GM19438 (cell line): ENCODE results near the gene LUC7L3.
"Not testable (repeated sequence)": the region's sequence is repeated elsewhere in the genome, so short reads cannot be mapped to it uniquely, and the experiment has no call there.

ENCODE experiments used
- ATAC-seq: cut with Tn5 transposase; IDR thresholded peaks from one replicate; pipeline ENCODE4 v1.9.1; 2021; ENCODE audit warnings: low read depth; ENCODE audit not compliant: unreplicated experiment

Gene LUC7L3

DNA sequence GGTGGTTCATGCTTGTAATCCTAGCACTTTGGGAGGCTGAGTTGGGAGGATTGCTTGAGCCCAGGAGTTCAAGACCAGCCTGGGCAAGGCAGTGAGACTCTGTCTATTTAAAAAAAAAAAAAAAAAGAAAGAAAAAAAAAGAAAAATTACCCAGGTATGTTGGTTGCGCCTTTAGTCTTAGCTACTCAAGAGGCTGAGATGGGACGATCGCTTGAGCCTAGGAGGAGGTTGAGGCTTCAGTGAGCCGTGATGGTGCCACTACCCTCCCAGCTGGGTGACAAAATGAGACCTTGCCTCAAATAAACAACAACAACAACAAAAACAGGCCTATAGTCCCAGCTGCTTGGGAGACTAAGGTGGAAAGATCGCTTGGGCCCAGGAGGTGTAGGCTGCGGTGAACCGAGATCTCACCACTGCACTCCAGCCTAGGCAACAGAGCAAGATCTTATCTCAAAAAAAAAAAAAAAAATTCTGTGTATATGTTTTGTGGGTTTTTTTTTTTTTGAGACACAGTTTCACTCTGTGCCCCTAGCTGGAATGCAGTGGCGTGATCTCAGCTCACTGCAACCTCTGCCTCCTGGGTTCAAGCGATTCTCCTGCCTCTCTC, 60.4 kb downstream of the LUC7L3 start:
- no peak for ATAC-seq

DNA sequence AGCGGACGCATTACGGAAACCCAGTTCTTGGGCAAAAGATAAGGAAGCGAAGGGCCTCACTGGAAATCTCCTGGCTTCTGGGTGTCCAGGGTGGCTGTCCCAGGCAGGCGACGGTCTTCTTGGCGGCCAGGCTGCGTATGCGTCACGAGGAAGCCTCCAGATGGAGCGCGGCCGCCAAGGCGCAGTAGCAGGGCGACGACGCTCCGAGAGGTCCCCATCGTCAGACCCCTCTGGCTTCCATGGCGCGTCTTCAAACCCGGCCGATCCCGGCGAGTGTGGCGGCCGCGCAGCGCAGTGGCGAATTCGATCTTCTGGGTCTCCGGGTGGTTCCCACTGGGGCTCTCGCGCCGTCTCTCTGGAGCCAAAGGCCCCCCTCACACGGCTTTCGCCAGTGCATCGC, 61.8 kb downstream of the LUC7L3 start:
- ATAC-seq = no peak

DNA sequence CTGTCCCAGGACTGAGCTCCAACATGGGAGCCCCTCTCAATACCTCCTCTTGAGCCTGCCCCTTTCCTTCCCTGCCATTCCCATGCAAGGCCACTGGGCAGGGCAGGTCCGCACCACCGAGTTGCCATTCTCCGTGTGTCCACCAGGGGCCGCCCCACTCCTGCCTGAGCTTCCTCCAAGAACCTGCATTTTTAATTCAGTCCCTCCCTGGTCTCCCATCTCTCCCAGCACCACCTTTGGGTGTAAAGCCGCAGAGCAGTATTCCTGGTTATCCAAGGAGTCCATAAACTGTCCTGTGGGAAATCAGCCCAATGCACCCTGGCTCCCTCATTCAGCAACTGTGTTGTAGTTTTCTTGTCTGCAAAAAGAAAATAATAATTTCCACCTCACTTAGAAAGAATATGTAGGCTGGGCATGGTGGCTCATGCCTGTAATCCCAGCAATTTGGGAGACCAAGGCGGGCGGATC, 63.8 kb downstream of the LUC7L3 start:
- ATAC-seq = peak; percentile 71

DNA sequence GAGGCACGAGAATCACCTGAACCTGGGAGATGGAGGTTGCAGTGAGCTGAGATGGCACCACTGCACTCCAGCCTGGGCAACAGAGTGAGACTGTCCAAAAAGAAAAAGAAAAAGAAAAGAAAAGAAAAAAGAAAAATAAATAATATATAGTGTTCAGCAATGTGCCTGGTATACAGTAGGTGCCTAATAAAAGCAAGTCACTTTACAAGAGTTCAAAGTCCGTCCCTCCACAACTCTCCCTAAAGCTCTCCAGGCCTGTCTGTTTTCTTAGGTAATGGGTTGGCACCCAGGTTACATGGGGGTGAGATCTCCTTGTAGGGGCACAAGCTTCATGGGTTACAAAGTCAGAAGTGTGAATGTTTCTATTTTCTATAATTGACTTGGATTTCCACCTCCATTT, 64.5 kb downstream of the LUC7L3 start:
- ATAC-seq = no peak

DNA sequence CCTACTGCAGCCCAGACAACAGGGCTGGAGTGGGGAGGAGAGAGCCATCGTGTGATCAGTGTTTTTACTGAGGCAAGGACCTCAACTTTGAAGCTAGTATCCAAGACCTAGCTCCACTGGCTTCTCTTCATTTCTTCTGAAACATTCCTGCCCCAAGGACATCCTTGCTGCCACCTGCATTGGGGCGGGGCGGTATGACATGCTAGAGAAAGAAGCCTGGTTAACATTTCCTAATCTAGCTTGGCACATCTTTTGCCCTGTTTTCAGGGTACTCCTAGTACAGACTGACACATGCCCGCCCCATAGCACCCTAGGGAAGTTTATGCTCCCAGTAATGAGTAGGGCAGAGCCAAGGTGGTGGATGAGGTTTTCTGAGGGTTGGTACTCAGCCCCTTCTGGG, 65.7 kb downstream of the LUC7L3 start:
- no peak for ATAC-seq

DNA sequence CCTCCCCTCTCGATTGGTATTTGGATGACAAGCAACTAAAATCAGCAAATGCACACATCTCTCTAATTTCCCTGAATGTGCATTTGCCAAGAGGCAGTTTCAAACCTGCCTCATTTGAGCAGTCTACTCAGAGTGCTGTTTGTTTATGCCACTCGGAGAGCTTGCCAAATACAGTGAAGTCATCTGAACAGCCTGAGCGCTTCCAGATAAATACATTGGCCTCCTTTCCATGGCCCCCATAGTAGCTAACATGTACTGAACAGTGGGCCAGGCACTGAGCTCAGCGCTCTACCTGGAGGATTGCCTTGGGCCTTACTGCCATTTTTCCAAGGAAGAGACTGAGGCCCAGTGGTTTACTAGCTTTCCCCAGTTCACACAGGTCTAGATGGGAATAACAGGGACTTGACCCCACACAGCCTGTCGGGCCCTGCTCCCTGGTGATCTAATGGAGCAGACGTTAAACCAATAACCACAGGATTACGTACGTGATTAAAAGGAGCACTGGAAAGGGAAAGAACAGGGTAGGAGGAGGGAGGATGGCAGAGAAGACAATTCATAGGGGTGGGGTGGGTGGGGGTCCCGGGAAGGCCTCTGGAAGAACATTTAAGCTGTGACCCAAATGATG, 66.7 kb downstream of the LUC7L3 start:
- ATAC-seq = no peak

DNA sequence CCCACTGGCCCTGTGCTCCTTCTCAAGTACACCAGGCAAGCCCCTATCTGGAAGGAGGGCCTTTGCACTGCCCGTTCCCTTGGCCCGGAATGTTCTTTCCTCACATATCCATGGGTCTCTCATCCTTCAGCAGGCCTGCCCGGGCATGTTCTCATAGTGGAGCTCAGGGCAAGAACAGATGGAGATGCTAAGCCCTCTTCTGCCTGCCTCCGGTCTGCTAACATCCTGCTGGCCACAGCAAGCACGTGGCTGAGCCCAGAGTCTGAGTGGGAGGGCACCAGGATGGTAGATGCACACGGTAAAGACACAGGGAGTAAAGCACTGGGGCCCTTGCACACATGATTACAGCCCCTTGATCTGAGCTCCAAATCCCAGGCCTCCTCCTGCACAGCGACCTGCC, 67.7 kb downstream of the LUC7L3 start:
- ATAC-seq = no peak

DNA sequence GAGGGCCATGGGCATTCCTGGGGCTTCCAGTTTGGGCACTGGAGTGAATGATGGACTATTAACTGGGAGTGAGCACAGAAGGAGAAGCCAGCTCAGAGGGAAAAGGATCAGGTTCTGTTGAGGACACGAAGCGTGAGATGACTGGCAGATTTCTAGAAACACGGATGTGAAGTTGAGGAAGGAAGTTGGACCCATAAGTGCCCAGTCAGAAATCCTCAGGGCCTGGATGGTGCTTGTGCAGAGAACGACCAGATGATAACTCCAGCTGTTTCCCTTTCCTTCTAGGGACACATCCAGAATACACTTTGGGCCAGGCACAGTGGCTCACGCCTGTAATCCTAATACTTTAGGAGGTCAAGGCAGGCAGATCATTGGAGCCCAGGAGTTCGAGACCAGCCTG, 71.2 kb downstream of the LUC7L3 start:
- ATAC-seq = no peak

DNA sequence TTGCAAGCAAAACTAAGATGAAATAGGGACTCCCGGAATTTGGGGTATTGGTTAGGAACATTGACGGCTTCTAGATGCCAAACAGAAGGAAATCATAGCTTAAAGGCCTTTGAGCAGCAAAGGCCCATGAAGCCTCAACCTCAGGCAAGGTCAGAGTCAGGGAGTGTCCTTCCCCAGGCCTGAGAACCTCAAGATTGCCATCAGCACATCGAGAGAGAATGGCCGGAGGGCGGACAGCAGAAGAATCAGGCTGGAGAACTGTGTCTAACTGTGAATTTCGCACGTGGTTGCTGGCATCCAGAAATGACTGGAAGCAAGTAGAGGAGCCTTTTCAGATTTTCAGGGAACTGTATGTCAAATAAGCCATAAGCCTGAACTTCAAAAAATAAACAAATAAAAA, 72.7 kb downstream of the LUC7L3 start:
- no peak for ATAC-seq

DNA sequence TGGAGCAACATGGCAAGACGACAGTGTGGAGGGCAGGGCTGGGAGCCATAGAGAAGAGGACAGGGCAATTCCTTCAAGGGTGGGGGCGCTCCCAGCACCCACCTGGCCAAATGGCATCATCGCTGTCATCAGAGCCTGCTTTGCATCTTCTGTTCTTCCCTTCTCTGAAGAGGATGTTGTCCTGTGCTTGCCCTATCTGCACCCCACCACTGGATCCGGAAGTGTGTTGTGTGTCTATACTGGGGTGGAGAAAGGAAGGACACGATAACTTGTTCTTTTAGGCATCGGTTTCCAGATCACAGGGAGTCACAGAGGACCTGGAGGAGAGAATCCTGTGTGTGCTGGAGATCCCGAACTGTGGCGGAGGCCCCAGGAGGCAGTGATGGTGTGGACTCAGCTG, 73.6 kb downstream of the LUC7L3 start:
- ATAC-seq = no peak

DNA sequence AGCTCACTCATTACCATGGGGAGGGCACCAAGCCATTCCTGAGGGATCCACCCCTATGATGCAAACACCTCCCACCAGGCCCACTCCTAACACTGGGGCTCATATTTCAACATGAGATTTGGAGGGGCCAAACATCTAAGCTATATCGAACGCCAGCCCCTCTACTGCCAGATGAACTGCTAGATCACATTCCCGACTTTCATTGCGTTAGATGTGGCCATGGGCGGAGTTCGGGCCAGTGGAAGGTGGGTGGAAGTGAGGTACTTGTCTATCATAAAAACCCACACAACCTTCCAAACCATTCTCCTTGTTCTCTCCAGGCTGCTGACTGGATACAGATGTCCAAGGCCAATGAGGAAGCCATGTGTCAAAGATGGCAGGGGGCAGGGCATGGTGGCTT, 75.0 kb downstream of the LUC7L3 start:
- ATAC-seq = no peak

DNA sequence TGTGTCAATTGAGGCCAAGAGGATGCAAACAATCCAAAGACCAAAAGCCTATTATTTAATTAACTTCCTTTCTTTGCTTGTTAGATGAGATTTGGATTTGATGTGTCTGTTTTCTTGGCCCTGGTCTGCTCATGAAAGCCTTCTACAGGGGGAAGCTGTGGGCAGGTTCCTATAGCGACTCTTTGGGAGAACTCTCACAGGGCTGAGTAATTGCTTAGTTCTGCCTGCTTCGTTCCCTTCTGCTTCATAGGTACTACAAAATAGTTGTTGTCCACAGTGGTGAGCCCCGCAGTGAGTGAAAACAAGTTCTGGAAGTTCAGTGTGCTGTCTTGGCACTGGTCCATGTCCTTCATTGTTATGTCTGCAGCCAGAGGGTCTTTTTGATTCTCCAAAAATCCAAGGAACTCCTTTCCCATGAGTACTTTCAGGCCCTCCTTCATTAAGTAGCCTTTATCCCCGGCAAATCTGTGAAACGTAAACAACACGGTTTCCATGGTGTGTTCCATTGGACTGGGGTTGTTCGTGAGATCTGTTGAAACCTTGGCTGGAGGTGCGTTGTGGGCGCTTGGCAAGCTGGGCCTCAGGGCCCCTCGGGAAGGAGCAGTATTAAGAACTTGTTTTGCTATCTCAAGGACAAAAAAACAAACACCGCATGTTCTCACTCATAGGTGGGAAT, 77.9 kb downstream of the LUC7L3 start:
- ATAC-seq = no peak

DNA sequence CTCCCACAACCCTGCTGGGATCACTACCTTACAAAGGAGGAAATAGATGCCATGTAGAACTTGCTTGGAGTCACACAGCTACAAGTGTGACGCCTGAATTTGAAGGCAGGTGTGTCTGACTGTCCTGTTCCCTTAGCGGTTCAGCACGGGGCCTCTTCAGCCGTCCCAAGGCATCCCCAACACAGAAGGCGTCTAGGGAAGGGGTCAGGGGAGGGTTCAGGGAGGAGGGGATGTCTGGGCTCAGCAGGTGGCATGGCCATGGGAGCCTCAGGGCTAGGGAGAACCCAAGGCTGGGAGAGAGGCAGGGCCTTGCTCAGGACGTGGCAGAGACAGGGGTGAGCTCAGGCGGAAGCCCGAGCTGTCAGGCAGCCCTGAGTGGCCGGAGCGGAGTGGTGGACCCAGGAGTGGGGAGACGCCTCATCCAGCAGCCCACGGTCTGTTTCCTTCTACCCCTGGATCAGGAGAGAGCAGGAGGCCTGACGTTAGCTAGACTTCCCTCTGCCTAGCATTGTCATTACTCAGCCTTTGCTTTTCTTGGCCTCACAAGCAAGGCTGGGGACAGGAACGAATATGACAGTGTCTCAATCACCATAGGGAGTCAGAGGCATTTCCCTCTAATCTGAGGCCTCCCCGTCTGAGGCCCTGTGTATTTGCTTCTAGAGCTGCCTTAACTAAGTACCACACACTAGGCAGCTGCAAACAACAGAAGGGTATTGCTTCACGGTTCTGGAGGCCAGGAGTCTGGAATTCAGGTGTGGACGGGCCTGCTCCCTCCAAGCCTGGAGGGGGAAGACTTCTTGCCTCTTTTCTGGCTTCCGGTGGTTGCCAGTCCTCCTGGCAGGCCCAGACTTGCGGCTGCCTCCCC, 79.3 kb downstream of the LUC7L3 start:
- ATAC-seq = no peak

DNA sequence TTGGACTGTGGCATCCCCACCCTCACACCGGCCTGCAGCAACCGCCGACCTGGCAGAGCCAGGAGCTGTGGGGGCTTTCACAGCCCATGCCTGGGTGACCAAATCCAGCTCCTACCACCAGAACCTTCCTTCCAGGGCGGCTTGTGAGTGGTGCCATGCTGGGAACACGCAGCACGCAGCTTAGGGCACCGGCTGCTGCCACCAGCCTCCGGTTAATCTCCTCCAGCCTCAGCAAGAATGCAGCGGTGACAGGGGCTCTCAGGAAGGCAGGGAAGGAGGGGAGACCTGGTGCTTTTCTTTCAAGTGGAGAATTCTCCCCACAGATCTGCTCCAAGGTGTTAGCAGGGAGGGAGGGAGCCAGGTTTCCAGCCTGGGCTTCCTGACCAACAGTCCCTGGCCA, 80.2 kb downstream of the LUC7L3 start:
- ATAC-seq = no peak

DNA sequence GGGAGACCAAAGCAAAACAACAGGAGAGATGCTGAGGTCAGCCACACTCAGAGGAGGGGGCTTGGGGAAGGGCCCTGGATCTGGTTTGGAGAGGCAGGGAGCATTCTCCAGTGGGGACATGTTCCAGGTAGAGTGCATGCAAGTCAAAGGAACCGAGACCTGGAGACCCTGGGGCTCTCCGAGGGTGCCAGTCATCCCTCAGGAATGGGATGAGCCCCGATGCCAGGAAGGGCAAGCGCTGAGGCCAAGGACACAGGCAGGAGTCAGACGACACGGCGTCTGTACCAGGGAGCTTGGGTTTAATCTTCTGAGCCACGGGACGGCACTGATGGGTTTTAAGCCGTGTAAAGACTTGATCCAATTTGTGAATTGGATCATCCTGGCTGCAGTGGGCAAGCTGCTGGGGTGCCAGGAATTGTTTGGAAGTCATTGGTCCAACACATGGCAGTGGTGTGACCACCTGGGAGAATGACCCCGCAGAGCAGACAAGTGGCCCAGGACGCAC, 80.8 kb downstream of the LUC7L3 start:
- ATAC-seq = no peak

DNA sequence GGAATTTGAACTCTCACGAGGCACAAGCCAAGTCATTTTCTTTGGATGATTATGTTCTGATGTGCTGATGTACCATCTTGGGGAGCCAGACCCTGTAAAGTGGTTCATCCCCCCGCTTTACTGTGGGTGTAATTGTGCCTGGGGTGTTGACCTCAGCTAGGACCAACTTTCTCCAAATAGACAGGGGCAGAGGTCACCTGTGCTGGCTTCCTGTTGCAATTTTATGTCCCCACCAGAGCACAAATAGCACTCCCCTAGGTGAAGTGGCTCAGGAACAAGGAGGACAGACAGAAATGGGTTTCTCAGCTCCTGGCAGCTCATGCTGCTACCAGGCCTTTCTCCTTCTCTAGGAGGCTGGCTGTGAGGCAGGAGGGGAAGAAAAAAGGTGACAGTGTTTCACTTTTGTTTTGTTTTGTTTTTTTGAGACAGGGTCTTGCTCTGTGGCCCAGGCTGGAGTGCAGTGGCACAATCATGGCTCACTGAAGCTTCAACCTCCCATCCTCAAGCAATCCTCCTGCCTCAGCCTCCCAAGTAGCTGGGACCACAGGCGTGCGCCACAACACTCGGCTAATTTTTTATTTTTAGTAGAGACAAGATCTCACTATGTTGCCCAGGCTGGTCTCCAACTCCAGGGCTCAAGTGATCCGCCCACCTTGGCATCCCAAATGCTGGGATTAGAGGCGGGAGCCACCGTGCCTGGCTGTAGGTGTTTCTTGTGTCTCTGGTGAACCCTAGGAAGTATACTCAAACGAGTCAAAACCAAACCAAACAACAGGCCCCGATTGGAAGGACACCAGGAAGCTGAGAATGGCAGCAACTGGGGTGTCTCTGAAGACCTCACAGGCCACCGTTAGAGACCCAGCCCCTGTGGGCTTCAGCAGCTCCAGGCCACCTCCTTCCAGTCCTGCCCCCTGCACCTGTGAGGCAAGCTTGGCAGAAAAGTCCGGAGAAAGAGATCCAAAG, 83.5 kb downstream of the LUC7L3 start:
- no peak for ATAC-seq

DNA sequence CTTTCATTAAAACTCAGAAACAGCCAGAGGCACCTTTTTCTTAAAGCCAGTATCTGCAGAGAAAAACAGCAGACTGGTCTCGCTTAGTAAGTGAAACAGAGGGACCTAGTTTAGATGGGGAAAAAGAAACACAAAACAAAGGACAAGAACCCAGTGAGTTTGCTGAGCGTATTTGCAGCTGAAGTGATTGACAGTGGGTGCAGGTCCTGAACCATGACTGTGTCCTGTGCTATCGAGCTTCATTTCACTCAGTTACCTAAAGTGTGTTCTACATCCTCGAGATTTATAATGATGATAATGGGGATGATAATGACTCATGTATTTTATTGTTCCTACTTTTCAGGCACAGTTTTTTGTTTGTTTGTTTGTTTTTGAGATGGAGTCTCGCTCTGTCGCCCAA, 84.3 kb downstream of the LUC7L3 start:
- ATAC-seq = no peak

DNA sequence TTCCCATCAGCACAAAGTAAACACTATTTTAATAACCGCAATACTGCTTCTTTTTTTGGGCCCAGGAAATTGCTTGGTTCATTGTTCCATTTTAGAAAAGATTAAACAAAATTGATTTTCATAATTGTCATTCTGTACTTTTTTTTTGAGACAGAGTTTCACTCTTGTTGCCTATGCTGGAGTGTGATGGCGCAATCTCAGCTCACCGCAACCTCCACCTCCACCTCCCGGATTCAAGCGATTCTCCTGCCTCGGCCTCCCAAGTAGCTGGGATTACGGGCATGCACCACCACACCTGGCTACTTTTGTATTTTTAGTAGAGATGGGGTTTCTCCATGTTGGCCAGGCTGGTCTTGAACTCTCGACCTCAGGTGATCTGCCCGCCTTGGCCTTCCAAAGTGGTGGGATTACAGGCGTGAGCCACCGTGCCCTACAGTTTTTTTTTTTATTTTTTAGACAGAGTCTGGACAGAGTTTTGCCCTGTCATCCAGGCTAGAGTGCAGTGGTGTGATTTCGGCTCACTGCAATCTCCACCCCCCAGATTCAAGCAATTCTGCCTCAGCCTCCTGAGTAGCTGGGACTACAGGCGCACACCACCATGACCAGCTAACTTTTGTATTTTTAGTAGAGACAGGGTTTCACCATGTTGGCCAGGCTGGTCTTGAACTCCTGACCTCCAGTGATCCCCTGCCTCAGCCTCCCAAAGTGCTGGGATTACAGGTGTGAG, 85.5 kb downstream of the LUC7L3 start:
- not testable (repeated sequence) for ATAC-seq

DNA sequence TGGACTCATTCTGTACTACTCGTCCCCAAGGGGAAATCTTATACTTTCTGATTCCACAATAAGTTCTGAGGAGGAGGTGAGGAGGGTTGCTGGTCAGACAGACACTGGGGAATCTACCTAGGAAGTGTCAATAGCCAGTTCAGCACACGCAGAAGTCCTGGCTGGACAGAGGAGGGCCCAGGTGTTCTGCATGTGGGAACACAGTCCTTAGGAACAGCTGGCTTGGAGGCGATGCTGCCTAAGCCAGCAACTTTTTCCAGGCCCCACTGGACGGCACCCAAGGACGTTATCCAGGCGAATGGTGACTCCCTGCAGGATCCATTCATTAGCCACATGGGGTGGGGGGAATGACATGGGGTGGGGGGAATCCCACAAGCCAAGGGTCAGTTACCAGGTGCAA, 86.1 kb downstream of the LUC7L3 start:
- ATAC-seq = no peak
